Karpas-422 (cell line): Measurements from ENCODE around the gene METTL15. TPM values are rescaled to one million over a fixed set of nuclear protein-coding genes. Genes with fewer than 3 reads are reported as not detected.

Experiments used
- small RNA-seq: library from RNA; depleted of rRNA; stranded (forward); fragments of <200 nt; gene quantifications from one replicate; pipeline ENCODE3, GENCODE V24; 2014
- total RNA-seq: library from RNA; depleted of rRNA; stranded (reverse); fragments of >200 nt; shearing (Covaris generic); gene quantifications from 2 replicates; pipeline ENCODE4 v1.2.3, GENCODE V29; 2014; ENCODE audit warnings: low replicate concordance; rRNA removed

METTL15 gene
- total RNA-seq, 1 experiment from 2014 or later = 59.9 TPM

Small RNA genes lying within 50 kb of the gene (small RNA-seq; reads per million reads assigned to genes)
- gene AC023206.1 = not detected

Other genes with a start within 250 kb of the METTL15 start
- 16.5 and 30.7 TPM in 2 replicates for gene KIF18A, start 232 bp upstream of the METTL15 start, total RNA-seq